Stimulated activated CD4-positive, alpha-beta T cell treated with anti-CD3 and anti-CD28 coated beads, Interleukin-2, amount 100 ng/mL, for 48 hours (primary cell): ENCODE results near the gene RAB4B.
"Not testable (repeated sequence)": the region's sequence is repeated elsewhere in the genome, so short reads cannot be mapped to it uniquely, and the experiment has no call there.

Experiments used
- DNase-seq, 2 donors: peaks; one replicate each; pipeline ENCODE4 v3.0.0-alpha.2; 2020

Gene RAB4B, protein sequence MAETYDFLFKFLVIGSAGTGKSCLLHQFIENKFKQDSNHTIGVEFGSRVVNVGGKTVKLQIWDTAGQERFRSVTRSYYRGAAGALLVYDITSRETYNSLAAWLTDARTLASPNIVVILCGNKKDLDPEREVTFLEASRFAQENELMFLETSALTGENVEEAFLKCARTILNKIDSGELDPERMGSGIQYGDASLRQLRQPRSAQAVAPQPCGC

DNA sequence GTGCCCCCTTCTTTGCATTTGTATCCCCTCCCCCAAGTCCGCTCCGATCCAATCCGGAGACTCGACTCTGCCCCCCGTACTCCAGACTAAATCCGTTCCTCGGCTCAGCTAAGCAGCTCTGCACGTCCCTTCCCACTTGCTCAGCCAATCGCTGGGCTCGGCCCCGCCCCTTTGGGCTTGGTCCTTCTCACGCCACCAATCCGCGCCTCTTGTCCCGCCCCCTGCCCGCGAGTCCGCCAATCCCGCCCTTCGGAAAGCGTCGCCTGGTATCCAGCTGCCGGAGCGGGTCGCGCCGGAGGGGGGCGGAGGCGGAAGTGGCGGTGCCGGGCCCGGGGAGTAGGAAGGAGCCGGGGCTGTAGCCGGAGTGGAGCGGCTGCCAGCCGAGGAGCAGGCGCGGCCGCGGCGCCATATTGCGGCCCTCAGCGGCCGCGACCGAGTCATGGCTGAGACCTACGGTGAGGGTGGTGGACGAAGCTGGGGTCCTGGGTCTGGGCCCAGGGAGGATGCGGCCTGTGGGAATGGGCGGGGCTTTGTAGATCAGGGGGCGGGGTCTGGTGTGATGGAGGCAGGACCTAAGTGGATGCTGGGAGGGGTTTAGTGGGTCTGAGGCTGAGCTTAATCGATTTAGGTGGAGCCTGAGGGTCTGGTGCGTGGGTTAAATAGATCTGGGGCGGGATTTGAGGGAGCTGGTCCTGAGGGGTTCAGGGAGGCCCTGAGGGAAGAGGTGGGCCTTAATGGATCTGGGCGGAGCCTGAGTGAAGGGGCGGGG is at the start of gene RAB4B:
RAB4B (plus strand) TSS at position 311 of the 769 bp plus-strand sequence; CDS start at position 440, 129 bp downstream.
- DNase-seq, result peak; percentile 99 to 100

DNA sequence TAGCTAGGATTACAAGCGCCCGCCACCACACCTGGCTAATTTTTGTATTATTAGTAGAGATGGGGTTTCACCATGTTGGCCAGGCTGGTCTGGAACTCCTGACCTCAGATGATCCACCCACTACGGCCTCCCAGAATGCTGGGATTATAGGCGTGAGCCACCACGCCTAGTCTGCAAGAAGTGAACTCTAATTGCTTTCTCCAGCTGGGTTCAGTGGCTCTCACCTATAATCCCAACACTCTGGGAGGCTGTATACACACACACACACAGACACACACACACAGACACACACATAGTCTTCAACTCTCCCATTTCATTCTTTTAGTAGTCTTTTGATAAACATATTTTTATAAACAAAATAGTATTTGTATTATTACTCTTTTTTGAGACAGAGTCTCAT is 48.0 kb upstream of the RAB4B start:
- not testable (repeated sequence) for DNase-seq

DNA sequence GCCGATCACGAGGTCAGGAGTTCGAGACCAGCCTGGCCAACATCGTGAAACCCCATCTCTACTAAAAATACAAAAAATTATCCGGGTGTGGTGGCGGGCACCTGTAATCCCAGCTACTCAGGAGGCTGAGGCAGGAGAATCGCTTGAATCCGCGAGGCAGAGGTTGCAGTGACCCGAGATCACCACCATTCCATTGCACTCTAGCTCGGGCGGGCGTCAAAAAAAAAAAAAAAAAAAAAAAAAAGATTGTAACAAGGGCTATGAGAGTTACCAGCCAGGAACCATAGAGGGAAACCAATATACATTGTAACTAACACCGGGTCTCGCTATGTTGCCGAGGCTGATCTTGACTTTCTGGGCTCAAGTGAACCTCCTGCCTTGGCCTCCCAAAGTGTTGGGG is 45.7 kb upstream of the RAB4B start:
- not testable (repeated sequence) for DNase-seq

DNA sequence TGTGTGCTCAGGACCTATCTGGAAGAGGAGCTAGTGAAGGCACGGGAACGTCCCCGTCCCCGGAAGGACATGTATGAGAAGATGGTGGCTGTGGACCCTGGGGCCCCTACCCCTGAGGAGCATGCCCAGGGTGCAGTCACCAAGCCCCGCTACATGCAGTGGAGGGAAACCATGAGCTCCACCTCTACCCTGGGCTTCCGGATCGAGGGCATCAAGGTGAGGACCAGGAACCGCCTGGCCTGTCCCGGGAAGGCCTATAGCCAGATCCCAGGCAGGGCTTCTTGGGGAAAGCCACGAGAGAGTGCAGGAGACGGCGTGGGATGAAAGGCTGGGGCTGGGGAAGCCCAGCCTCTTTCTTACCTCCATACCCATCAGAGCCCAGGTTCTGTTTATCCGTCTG is 44.9 kb upstream of the RAB4B start:
- DNase-seq, result no peak

DNA sequence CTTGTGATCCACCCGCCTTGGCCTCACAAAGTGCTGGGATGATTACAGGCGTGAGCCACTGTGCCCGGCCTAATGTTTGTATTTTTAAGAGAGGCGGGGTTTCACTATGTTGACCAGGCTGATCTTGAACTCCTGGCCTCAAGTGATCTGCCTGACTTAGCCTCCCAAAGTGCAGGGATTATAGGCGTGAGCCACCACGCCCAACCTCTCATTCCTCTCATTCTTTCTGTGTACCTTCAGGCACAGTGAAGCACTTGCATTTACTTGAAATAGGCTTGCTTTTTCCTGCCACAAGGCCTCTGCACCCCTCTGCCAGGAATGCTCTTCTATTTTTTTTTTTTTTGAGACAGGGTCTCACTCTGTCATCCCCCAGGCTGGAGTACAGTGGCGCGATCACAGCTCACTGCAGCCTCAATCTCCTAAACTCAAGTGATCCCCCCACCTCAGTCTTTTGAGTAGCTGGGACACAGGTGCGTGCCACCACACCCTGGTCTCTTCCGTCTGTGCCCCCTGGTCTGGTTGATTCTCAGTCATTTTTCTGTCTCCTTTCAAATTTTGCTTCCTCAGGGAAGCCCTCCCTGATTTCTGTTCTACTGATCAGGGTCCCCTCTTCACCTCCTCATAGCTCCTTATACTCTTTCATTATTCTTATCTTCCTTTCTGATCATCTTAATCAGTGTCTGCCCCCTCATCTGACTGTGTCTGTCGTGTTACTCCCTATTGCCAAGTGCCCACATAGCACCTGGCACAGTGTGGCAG is 42.9 kb upstream of the RAB4B start:
- no peak for DNase-seq

DNA sequence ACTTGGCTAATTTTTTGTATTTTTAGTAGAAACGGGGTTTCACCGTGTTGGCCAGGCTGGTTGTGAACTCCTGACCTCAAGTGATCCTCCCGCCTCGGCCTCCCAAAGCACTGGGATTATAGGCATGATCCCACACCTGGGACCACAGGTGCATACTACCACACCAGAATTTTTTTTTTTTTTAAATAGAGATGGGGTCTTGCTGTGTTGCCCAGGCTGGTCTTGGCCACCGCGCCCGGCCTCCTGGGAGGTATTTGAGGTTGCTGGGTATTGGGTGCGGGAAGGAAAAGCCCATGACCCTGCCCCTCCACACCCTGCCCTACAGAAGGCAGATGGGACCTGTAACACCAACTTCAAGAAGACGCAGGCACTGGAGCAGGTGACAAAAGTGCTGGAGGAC is 41.4 kb upstream of the RAB4B start:
- DNase-seq, result no peak

DNA sequence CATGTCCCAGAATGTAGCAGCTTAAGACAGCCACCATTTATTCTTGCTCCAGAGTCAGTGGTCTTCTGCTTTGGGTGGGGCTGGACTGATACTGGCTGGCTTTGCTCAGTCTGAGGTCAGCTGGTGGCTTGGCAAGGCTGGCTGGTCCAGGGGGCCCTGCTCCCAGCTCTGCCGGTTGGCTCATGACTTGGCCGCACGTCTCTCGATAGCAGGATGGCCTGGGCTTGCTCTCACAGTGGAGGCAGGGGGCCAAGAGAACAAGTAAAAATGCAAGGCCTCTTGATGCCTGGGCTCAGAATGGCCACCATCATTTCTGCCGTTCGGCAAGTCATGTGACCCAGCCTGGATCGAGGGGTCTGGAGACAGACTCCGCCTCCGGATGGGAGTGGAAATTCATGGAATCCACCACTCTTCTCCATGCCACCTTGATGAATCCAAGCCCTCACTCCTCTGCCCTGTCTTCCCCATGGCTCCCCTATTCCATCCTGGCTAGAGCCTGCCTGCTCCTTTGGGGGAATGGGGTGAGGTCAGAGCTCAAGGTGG is 40.9 kb upstream of the RAB4B start:
- DNase-seq, result no peak

DNA sequence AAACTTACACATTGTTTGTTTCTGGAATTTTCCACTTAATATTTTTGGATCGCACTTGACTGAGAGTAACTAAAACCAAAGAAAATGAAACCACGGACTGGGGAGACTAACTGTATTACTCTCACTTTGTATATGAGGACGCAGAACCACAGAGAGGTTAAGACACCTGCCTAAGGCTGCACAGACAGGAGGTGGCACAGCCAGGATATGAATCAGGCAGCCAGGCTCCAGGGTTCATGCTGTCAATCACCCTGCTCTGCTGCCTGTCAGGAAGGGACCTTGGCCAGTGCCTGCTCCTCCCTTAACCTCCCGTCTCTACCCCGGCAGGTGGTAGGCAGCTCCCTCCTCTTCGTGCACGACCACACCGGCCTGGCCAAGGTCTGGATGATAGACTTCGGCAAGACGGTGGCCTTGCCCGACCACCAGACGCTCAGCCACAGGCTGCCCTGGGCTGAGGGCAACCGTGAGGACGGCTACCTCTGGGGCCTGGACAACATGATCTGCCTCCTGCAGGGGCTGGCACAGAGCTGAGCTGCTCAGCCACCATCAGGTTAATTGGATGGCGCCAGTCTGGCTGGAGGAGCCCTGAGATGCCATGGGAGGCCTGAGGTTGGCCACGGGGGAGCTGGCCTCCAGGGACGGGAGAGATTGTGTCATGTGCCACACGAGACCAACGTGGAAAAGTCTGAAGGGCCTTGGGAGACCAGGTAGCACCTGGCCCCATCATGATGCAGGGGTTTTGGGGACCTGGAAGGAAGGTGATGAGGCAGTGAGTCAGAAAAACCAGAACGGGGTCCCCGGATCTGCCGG is 38.8 kb upstream of the RAB4B start:
- no peak for DNase-seq

DNA sequence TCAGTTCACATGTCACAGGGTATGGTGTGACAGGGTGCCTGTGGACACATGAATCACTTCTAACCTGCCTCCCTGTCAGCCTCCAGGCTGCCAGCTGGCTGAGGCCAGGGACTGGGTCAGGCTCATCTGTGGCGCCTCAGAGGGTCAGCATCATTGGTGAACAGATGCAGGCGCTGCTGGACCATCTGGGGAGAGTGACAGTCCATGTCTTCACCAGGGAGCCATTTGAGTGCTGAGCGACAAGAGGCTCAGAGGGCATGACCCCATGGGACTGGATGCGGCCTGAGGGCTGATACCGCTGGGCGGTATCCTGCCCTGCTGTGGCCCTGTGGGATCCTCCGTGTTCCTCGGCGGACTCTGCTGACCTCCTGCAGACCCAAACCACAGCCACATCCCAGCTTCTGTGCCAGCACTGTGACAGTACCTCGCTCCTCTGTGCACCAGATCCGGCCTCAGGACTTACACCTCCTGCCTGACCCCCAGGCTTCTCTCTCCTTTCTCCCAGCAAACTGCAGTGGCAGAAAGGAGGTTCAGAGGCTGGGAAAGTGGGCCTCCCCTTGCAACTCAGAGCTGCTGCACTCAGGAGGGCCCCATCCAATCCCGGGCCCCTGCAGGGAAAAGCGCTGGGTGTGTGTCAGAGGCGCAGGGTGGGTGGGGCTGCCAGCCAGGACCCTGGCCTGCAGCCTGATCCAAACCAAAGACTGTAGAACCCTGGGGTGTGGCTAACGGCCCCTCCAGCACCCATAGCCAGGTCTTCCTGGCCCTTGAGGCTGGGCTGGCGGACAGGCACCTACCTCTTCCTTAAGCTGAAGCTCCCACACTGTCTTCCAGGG is 38.0 kb upstream of the RAB4B start:
- DNase-seq, result no peak

DNA sequence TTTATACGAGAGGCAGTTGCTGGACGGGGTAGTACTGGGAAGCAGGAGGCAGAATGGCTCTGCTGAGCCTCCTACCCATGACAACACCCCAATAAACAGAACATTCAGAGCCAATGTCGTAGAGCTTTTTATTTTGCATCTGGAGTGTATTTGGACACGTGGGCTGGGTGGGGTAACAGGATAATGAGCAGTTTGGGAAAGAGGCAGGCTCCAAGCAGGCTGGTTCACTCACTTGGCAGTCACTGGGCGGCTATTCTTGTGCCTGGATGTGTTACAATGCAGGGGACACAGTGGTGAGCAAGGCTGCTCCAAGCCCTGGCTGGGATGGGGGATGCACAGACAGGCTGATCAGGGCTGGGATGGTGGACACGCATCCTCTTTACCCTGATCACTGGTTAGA is 37.3 kb upstream of the RAB4B start:
- no peak for DNase-seq

DNA sequence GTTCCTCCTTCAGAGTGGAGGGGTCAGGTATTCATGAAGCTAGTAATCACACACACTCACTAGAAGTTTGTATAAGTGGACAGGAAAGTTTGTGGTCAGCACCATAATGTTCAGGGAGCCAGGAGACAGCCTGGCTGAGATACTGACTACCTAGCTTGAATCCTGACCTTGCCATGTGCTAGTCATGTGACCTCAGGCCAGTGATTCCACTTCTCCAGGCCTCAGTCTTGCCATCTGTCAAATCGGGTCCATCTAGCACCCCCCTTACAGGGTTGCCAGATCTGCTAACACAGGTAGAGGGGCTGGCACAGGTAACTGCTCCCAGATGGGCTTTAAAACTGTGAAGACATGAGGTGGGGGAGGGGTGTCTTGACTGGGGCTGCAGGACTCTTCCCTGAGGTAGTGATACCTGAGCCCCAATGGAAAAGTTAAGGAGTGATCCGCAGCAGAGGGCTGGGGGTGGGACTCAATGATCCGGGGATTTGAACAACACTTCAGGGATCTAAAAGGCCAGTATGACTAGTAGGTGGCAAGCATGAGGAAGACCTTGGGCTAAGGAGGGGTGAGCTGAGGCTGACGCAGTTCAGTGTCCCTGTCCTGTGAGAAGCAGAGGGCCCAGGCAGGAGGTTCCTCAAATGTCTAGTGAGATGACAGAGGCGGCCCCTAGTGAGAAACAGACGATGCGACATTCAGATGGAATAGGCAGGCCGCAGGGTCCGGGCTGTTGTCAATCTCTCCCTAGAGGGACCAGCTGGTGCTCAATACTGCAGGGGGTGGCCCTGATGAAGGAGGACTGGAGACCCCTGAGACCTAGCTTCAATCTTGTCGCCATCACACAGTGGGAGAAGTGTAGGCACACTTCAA is 36.3 kb upstream of the RAB4B start:
- DNase-seq, result no peak

DNA sequence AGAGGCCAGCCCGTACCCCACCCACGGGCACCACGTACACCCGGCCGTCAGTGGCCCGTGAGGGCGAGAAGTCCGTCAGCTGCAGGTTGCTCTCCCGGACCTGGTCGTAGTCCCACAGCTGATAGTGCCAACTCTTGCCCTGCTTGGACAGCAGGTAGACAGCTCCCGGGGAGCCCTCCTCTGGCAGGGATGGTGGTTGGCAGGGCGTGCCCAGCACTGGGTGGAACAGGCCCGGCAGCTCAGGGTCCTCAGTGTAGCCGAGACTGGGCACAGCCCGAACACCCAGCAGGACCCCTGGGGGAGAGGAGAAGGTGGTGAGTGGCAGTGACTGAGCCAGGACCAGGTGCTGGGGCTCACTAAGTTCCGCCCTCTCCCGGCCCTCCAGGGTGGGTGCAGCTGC is 35.6 kb upstream of the RAB4B start:
- DNase-seq, result no peak

DNA sequence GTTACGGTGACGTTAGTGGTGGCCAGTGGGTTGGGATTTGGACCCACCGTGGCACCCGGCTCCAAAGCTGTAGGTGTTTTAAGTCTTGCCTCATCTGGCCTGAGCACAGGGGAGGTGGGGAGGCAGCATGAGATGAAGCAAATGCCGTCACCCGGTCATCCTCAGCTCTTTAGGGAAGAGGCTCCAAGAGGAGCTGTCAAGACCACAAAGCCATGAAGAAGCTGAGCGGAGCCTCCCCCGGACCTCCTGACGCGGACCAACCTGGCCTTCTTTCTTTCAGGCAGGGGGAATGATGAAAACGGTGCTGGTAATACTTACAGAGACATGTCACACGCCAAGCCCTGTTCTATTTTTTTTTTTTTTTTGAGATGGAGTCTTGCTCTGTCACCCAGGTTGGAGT is 35.2 kb upstream of the RAB4B start:
- DNase-seq, result no peak

DNA sequence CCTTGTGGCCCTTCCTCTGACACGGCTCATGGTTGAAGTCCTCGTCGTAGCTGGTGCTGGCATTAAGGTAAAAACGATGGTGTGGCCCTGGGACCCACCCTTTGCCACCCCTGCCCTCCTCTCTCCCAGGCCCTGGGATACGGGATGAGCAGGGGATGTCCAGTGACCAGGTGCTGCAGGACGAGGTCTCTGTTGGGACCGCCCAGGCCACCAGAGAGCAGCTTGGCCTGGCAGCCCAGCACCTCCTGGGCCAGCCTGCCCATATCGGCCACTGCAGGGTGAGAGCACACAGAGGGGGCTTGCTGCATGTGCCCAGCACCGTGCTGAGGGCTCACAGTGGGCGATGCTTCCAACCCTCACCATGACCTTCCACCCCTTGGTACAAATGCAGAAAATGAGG is 34.1 kb upstream of the RAB4B start:
- DNase-seq, result no peak

DNA sequence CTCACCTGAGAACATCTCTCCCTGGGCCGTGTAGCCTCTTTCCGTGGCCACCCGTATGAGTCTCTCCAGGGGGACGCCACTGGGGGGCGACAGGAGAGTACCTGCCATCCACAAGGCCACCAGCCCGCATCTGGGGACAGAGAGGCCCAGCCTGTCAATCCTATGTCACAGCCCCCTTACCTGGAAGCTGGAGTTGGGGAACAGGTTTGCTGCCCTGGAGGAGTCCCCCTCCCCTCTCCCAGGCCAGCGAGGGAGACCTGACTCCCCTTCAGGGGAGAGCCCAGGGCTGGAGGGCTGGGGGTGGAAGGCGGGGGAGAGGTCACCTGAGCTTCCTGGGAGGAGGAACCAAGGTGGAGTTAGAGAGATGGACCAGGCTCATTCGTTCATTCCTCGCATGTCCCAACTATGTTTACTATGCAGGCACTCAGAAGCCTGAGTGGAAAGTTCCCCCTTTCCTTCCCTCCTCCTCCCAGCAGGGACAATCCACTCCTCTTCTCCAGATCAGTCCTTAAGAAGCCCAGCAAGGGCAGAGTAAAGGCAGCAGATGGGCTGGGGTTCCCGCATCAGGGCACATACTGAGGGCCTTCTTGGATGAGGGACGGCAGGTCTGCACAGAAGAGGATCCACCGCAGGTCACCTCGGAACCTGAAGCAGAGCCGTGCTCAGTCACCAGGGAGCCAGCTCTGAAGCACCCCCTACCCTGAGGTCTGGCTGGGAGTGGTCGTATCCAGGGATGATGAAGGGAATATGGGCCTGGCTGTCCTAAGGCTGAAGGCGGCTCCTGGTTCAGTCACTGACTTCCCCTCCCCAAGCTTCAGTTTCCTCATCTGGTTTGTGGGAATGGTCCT is 33.3 kb upstream of the RAB4B start:
- DNase-seq, result no peak

DNA sequence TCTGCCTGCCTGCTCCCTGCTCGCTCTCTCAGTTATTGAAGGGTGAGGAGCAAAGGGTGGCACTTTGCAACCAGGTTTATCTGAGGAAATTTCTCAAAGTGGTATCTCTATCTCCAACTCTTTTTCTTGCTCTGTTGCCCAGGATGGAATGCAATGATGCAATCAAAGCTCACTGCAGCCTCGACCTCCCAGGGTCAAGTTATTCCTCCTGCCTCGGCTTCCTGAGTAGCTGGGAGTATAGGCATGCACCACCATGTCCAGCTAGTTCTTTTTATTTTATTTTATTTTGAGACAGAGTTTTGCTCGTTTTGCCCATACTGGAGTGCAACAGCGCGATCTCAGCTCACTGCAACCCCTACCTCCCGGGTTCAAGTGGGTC is 32.7 kb upstream of the RAB4B start:
- no peak for DNase-seq

DNA sequence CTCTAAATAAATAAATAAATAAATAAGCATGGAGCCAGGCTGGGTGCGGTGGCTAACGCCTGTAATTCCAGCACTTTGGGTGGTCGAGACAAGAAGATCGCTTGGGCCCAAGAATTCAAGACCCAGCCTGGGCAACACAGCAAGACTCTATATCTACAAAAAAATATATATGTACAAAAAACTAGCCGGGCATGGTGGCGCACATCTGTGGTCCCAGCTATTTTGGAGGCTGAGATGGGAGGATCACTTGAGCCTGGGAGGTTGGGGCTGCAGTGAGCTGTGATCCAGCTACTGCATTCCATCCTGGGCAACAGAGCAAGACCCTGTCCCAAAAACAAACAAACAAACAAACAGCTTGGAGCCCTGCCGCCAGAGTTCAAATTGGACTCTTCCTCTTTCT is 30.5 kb upstream of the RAB4B start:
- no peak for DNase-seq

DNA sequence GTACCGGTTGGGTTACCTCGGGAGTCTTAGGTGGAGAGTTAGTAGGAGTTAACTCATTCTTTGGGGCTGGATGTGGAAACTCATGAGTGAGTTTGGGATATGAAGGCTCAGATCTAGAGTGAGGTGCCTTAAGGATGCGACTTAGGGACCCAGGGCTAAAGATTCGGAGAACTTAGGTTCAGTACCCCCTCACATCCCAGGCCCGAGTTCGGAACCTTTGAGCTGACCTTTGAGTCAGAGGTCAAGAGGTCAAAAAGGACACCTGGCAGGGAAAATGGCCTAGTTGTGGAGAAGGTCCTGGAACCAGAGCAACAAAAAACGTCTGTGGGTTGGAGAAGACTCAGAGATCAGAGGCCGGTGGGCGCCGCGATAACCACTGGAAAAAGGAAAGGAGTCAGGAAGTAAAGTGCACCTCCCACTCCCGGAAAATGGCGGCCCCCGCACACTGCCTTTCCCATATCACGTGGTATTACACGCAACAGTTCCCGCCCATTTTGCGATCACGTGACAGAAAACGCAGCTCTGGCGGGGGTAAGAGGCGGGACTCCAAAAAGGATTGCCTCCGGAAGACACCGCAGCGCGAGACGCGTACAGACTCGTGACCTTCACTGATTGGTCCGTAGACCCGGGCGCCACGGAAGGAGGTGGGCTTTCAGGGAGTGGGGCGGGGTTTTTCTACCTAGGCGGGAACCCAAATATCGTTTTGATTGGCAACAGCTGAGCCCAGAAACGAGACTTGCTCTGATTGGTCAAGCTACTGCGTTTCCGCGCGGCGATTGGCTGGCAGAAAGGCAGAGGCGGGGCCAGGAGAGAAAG is 27.8 kb upstream of the RAB4B start, which contains the start of gene ACTMAP:
ACTMAP (minus strand) TSS at position 420 of the 816 bp plus-strand sequence. CDS start 674 bp downstream, outside the sequence.
- peak; percentile 98 to 100 for DNase-seq
